Testis (tissue), 2 donors: Measurements from ENCODE around the gene FRYL.

ENCODE experiments used
- POLR2A ChIP-seq: fragments of 450-650 bp; IDR thresholded peaks from one replicate; pipeline ENCODE4 v1.6.1; 2017; ENCODE audit warnings: antibody characterized with exemption, mild to moderate bottlenecking, moderate library complexity
- TF ChIP-seq, protein P1 (sequence below), 3 experiments: fragments of 450-650 bp in 2 of 3; fragments of 200-600 bp in 1 of 3; sonication (generic) in 1 of 3; IDR thresholded peaks; one replicate each; pipeline ENCODE4 v1.5.1; 2016 to 2019; ENCODE audit warnings: antibody characterized with exemption in 3 of 3, mild to moderate bottlenecking in 2 of 3, moderate library complexity in 1 of 3

DNA sequence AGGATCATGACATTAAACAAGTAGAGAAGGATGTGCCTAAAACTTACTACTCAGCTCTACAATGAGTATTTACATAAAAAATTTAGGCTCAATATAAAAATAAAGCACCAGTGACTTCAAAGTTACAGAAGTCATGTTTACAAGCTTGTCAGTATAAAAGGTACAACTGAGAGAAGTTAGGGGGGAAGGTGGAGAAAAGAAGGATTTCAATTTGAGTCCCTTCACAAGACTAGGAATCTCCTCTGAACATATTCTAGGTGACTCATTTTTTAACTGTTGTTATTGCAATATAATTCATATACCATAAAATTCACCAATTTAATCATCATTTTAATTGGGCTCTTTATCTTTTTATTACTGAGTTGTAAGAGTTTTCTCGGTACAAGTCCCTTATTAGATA lies 26.9 kb downstream of the FRYL start:
- TF ChIP-seq, protein P1, sequence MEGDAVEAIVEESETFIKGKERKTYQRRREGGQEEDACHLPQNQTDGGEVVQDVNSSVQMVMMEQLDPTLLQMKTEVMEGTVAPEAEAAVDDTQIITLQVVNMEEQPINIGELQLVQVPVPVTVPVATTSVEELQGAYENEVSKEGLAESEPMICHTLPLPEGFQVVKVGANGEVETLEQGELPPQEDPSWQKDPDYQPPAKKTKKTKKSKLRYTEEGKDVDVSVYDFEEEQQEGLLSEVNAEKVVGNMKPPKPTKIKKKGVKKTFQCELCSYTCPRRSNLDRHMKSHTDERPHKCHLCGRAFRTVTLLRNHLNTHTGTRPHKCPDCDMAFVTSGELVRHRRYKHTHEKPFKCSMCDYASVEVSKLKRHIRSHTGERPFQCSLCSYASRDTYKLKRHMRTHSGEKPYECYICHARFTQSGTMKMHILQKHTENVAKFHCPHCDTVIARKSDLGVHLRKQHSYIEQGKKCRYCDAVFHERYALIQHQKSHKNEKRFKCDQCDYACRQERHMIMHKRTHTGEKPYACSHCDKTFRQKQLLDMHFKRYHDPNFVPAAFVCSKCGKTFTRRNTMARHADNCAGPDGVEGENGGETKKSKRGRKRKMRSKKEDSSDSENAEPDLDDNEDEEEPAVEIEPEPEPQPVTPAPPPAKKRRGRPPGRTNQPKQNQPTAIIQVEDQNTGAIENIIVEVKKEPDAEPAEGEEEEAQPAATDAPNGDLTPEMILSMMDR (IDR thresholded peaks at IDR 0.05), result no peak
- no peak for TF ChIP-seq POLR2A
